Thymus (tissue), 11 donors: Measurements from ENCODE around the gene PRRT1B. TPM values are rescaled to one million over a fixed set of nuclear protein-coding genes. Genes with fewer than 3 reads are reported as not detected.

ENCODE experiments used
- DNase-seq, 9 donors: peaks; one replicate each; pipeline ENCODE4 v3.0.0-alpha.2; 2013; ENCODE audit warnings: low spot score in 9 of 9, low read depth in 6 of 9, missing footprints in 1 of 9
- H3K27ac ChIP-seq, 2 donors: one replicate each; pipeline ENCODE4 v1.5.1; 2013; ENCODE audit warnings: control low read depth in 1 of 2, low read depth in 1 of 2, low read length in 1 of 2, mild to moderate bottlenecking in 1 of 2, moderate library complexity in 1 of 2
- H3K27me3 ChIP-seq, 2 donors: one replicate each; pipeline ENCODE4 v1.5.1; 2013; ENCODE audit warnings: low read length in 1 of 2; ENCODE audit not compliant: control insufficient read depth in 2 of 2, insufficient read depth in 1 of 2
- H3K36me3 ChIP-seq, 2 donors: one replicate each; pipeline ENCODE4 v1.5.1; 2013; ENCODE audit warnings: low read length in 1 of 2, mild to moderate bottlenecking in 1 of 2, moderate library complexity in 1 of 2; ENCODE audit not compliant: control insufficient read depth in 2 of 2, insufficient read depth in 2 of 2
- H3K4me1 ChIP-seq, 2 donors: one replicate each; pipeline ENCODE4 v1.5.1; 2013; ENCODE audit warnings: low read length in 2 of 2; ENCODE audit not compliant: control insufficient read depth in 2 of 2, insufficient read depth in 2 of 2
- H3K4me3 ChIP-seq, 2 donors: one replicate each; pipeline ENCODE4 v1.5.1; 2013; ENCODE audit warnings: low read length in 2 of 2, control low read depth in 1 of 2, mild to moderate bottlenecking in 1 of 2
- H3K9me3 ChIP-seq, 2 donors: one replicate each; pipeline ENCODE4 v1.5.1; 2013; ENCODE audit warnings: low read length in 1 of 2, mild to moderate bottlenecking in 1 of 2; ENCODE audit not compliant: control insufficient read depth in 2 of 2, insufficient read depth in 1 of 2
- WGBS: extraction: QIAGEN DNeasy Blood & Tissue Kit; methylation state at CpG from one replicate; pipeline ENCODE4 v1.1.7; 2013; 5-methylcytosine and 5-hydroxymethylcytosine counted together
- polyA plus RNA-seq: library from polyadenylated mRNA; stranded (reverse); fragments of 200-250 nt; gene quantifications from one replicate; pipeline ENCODE4 v1.2.3, GENCODE V29; 2013
- total RNA-seq: library from RNA; stranded (reverse); fragments of 120-200 nt; gene quantifications from one replicate; pipeline ENCODE4 v1.2.4, GENCODE V29; 2013
- donor health status: healthy.

The PRRT1B gene
- total and polyA plus RNA-seq, 2 donors, result not detected

DNA sequence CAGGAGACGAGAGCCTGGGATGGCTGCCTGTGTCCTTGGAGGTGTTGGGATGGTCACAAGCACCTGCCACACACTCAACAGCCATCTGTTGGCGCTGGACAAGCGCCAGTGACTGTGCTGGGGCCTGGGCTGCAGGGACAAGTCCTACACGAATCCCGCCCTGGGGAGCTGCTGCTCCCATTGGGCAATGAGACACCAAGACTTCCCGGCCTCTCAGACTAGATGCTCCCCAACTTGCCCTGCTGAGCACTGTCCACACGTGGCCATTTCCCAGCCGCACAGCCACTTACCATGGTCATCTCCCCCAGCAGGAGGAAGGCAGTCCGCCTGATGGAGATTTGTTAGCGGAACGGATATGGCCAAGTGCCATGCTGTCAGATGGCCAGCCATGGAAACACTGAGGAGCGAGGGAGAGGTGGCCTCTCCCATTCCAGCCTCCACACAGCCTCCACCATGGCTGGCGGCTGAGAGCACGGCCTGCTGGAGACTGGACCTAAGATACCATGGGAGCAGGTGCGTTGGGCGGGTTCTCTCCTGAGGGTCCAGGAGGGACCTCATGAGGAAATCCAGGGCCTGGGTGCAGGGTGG lies 43.9 kb downstream of the PRRT1B start:
- H3K27me3 ChIP-seq, result no peaks in the 10 kb centered on the region
- peaks cover 14 to 32% of the 10 kb centered on the region in 2 donors for H3K4me1 ChIP-seq
- peaks cover 41 to 54% of the 10 kb centered on the region in 2 donors for H3K36me3 ChIP-seq
- 99% methylated on average over 16 of the region's 16 CpGs for WGBS
- no peaks in the 10 kb centered on the region for H3K9me3 ChIP-seq
- no peak for DNase-seq
- H3K4me3 ChIP-seq, result no peak overlapping the region
- H3K27ac ChIP-seq, result no peak overlapping the region

- Histone ChIP-seq H3K9me3 (no peaks in the 10 kb centered on the region), H3K27ac (no peak overlapping the region), H3K4me1 (peaks cover 6 to 26% of the 10 kb centered on the region in 2 donors), H3K4me3 (no peak overlapping the region), H3K36me3 (peaks cover 44 to 54% of the 10 kb centered on the region in 2 donors), H3K27me3 (no peaks in the 10 kb centered on the region)
- DNase-seq, result no peak
- WGBS, result 90% methylated on average over 14 of the region's 14 CpGs
Measured at GRCh38 chr9:131589993-131590392, 44.7 kb downstream of the PRRT1B start.

DNA sequence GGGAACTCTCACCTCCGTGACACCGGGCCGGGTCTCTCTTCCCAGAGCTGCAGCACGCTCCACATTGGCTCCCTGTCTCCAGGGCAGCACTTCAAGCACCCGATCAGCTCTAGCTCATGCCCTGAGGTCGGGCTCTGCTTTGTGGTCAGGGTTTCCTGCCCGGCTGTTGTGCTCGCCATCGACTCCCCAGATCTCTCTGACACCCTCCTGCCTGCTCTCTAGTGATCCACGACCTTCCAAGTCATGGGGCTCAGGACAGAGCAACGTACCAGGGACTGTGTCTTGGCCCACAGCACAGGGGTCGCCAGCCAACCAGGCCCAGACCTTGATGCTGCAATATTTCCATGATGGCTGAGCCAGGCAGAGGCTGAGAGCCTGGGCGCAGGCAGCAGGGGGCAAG lies 45.1 kb downstream of the PRRT1B start:
- Histone ChIP-seq H3K4me1 (peaks cover 1 to 22% of the 10 kb centered on the region in 2 donors), H3K27ac (no peak overlapping the region), H3K27me3 (no peaks in the 10 kb centered on the region), H3K4me3 (no peak overlapping the region), H3K36me3 (peaks cover 48 to 56% of the 10 kb centered on the region in 2 donors), H3K9me3 (no peaks in the 10 kb centered on the region)
- WGBS, result 31% methylated on average over 13 of the region's 13 CpGs
- DNase-seq, result peak in 1 of 9 donors; percentile 35

DNA sequence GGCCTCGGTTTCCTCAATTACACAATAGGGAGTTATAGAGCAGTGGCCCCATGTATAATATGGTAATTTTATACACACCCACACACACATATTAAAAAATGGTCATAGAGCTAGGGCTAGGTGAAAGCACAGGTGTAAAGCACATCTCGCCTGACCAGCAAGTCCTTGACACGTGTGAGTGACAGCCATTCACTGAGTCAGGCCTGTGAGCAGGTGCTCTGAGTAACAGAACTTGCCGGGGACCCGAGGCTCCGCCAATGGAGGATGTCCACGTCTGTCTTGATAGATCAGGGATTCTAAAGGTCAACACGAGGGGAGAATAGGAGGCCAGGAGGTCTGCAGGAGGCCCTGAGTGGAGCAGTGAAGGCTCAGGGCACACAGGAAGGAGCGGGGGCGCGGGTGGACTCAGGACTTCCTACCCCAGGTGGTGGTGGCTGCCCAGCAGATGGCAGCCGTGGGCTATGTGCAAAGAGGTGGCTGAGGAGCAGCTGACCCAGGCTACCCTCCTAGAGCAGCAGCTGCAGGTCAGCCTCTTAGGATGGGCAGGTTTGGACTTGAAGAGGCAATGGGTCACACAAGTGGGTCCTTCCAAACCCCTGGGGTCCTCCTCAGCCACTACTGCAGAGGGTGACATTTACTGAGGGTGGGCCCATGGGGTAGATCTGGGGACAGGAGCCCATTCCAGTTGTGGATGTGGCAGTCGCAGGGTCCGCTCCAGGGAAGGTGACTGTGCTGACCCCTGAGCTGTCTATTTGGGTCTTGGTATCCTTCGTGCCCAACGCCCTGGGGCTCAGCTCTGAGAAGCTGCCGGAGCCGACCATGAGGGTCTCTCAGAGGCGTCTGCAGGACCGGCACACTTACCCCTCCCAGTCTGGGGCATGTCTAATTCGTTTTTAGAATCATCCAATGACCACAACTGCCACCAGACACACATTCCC lies 45.9 kb downstream of the PRRT1B start:
- Histone ChIP-seq H3K4me3 (no peak overlapping the region), H3K9me3 (no peaks in the 10 kb centered on the region), H3K4me1 (peaks cover 0 to 18% of the 10 kb centered on the region in 2 donors), H3K27me3 (no peaks in the 10 kb centered on the region), H3K36me3 (peaks cover 55 to 63% of the 10 kb centered on the region in 2 donors), H3K27ac (no peak overlapping the region)
- peak; percentile 43 to 86 (median 70) for DNase-seq
- 70% methylated on average over 21 of the region's 21 CpGs for whole genome bisulfite sequencing

DNA sequence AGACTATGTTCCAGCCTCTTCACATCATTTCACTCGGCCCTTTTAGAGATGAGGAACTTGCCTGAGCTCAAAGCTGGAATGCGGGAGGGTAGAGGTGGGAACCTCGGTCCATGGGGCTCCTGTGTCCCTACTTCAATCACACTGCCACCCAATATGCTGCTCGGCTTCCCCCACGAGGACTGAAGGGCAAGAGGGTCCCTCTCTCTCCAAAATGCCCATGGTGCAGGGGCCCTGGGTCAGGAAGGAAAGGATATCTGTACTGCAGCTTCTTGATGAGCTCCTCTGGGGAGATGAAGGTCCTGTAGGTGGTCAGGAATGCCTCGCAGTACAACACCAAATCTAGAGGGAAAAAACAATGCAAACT lies 46.5 kb downstream of the PRRT1B start:
- WGBS, result 80% methylated on average over 6 of the region's 6 CpGs
- Histone ChIP-seq H3K27me3 (no peaks in the 10 kb centered on the region), H3K27ac (no peak overlapping the region), H3K36me3 (peaks cover 61 to 70% of the 10 kb centered on the region in 2 donors), H3K4me1 (peaks cover 0 to 18% of the 10 kb centered on the region in 2 donors), H3K4me3 (no peak overlapping the region), H3K9me3 (no peaks in the 10 kb centered on the region)
- DNase-seq, result no peak

DNA sequence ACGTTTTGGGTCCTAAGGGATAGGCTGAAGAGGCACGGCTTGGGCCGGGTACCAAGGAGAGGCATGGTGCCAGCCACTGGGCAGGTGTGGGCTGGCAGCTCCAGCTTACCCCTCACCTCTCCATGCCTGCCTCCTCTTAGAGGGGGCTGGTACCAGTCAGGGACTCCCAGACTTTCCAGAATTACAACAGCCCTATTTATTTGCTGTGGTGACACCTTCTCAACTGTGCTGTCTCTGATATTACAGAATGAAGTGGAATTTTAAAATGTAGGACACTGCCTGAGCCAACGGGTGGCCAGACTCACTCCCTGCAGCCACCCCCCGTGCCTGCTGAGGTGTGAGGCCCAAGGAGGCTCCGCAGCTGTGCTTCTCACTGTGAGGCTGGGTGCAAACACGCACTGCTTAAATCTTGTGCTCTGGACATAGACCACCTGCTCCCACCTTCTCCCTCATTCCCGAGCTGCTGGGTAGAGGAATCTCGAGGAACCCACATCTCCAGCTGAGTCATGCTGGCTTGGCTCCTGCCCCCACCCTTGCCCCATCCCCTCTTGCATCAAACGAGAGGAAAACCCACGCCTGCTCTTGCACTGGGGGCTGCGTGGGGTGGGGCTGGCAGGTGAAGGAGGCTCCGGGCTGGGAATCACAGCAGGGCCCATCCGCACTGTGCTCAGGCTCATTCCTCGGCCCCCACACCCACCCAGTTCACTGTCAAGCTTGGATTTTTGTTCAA lies 47.9 kb downstream of the PRRT1B start:
- WGBS, result 92% methylated on average over 15 of the region's 15 CpGs
- no peak for DNase-seq
- H3K27ac ChIP-seq, result no peak overlapping the region
- no peak overlapping the region for H3K4me3 ChIP-seq
- peaks cover 64 to 74% of the 10 kb centered on the region in 2 donors for H3K36me3 ChIP-seq
- peaks cover 0 to 18% of the 10 kb centered on the region in 2 donors for H3K4me1 ChIP-seq
- no peaks in the 10 kb centered on the region for H3K27me3 ChIP-seq
- H3K9me3 ChIP-seq, result no peaks in the 10 kb centered on the region

GRCh38 chr9:131593936-131594665 lies 48.8 kb downstream of the PRRT1B start:
- Histone ChIP-seq H3K27me3 (no peaks in the 10 kb centered on the region), H3K27ac (no peak overlapping the region), H3K4me3 (no peak overlapping the region), H3K4me1 (peaks cover 0 to 18% of the 10 kb centered on the region in 2 donors), H3K36me3 (peaks cover 59 to 70% of the 10 kb centered on the region in 2 donors), H3K9me3 (no peaks in the 10 kb centered on the region)
- peak in 1 of 9 donors; percentile 27 for DNase-seq
- 83% methylated on average over 21 of the region's 21 CpGs for WGBS

- 92% methylated on average over 20 of the region's 20 CpGs for WGBS
- Histone ChIP-seq H3K27me3 (no peaks in the 10 kb centered on the region), H3K27ac (no peak overlapping the region), H3K9me3 (no peaks in the 10 kb centered on the region), H3K36me3 (peaks cover 51 to 69% of the 10 kb centered on the region in 2 donors), H3K4me3 (no peak overlapping the region), H3K4me1 (peaks cover 0 to 16% of the 10 kb centered on the region in 2 donors)
- no peak for DNase-seq
Measured at GRCh38 chr9:131594906-131595665, 49.8 kb downstream of the PRRT1B start.
